PFSK-1 (cell line): ENCODE results near the gene ZNF580.

ENCODE experiments used
- POLR2AphosphoS5 ChIP-seq: IDR thresholded peaks from 2 replicates; pipeline ENCODE4 v1.6.1; 2012; ENCODE audit warnings: low read depth, mild to moderate bottlenecking, control low read depth, low read length, moderate library complexity
- REST ChIP-seq, 2 experiments: IDR thresholded peaks; 2 replicates each; pipeline versions ENCODE4 v1.6.1 to v1.8.0; 2011 to 2012; ENCODE audit warnings: low read depth in 2 of 2, low read length in 2 of 2, control low read depth in 1 of 2, inconsistent platforms in 1 of 2, mild to moderate bottlenecking in 1 of 2, moderate library complexity in 1 of 2; ENCODE audit not compliant: insufficient read depth in 1 of 2

DNA sequence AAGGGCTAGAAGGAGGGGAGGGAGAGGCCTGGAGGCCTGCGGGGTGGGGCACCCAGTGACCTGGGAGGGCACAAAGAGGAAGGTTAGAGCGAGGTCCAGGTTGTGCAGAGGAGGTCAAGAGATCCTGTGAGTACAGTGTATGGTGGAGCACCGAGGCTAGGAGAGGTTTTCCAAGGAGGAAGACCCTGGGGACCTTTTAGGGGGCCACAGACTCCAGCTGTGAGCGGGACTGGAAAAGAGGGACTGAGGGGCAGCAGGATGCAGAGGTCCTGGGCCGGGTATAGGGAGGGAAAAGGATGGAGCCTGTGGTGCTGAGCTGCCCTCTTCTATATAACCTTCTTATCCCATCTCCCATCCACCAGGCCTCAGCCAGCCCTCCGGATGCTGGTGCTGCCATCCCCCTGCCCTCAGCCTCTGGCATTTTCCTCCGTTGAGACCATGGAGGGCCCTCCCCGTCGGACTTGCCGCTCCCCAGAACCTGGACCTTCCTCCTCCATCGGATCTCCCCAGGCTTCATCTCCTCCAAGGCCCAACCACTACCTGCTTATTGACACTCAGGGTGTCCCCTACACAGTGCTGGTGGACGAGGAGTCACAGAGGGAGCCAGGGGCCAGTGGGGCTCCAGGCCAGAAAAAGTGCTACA is 3.5 kb downstream of the ZNF580 start:
- TF ChIP-seq REST (IDR thresholded peaks at IDR 0.05; ENCODE audit: insufficient read depth in 1 of 2, low read depth in 2 of 2, low read length in 2 of 2) (no peak), POLR2AphosphoS5 (no peak)
